HepG2 (cell line): Measurements from ENCODE around the gene TMEM218. TPM values are rescaled to one million over a fixed set of nuclear protein-coding genes. Genes with fewer than 3 reads are reported as not detected.

Source experiments
- BHLHE40 ChIP-seq: IDR thresholded peaks from 2 replicates; pipeline ENCODE4 v1.6.1; 2011; ENCODE audit warnings: low read length, improper control_type of control experiment
- CBX1 ChIP-seq: IDR thresholded peaks from one replicate; pipeline ENCODE4 v1.6.1; 2016; ENCODE audit warnings: antibody characterized with exemption, low read depth
- ELF1 ChIP-seq: sonication (generic); formaldehyde crosslinking; IDR thresholded peaks from 2 replicates; pipeline ENCODE4 v1.4.0; 2020; ENCODE audit warnings: missing genetic modification reagents
- MED13 ChIP-seq: sonication (generic); formaldehyde crosslinking; IDR thresholded peaks from 2 replicates; pipeline ENCODE4 v1.5.0; 2020; ENCODE audit warnings: missing genetic modification reagents
- NFYC ChIP-seq: IDR thresholded peaks from 2 replicates; pipeline ENCODE4 v1.6.1; 2016; ENCODE audit warnings: missing genetic modification reagents, missing compliant biosample characterization
- RORA ChIP-seq: sonication (generic); formaldehyde crosslinking; IDR thresholded peaks from 2 replicates; pipeline ENCODE4 v1.5.0; 2020; ENCODE audit warnings: mild to moderate bottlenecking, missing genetic modification reagents, moderate library complexity
- SP5 ChIP-seq: IDR thresholded peaks from 2 replicates; pipeline ENCODE4 v1.6.1; 2016; ENCODE audit warnings: low read depth, borderline replicate concordance
- TCF7 ChIP-seq: sonication (generic); IDR thresholded peaks from 2 replicates; pipeline ENCODE4 v1.6.1; 2016; ENCODE audit warnings: antibody characterized with exemption, low read depth
- ZFP62 ChIP-seq: sonication (generic); formaldehyde crosslinking; IDR thresholded peaks from 2 replicates; pipeline ENCODE4 v1.4.0; 2020; ENCODE audit warnings: missing genetic modification reagents
- ZFP90 ChIP-seq: sonication (generic); formaldehyde crosslinking; IDR thresholded peaks from 2 replicates; pipeline ENCODE4 v1.8.0; 2022; ENCODE audit warnings: missing genetic modification reagents, mild to moderate bottlenecking, inconsistent platforms, borderline replicate concordance
- ZHX1 ChIP-seq: sonication (generic); formaldehyde crosslinking; IDR thresholded peaks from 2 replicates; pipeline ENCODE4 v1.8.1; 2022; ENCODE audit warnings: low read depth, mild to moderate bottlenecking, missing genetic modification reagents
- ZNF263 ChIP-seq: sonication (generic); formaldehyde crosslinking; IDR thresholded peaks from 2 replicates; pipeline ENCODE4 v1.4.0; 2020; ENCODE audit warnings: missing genetic modification reagents
- ZNF512B ChIP-seq: sonication (generic); formaldehyde crosslinking; IDR thresholded peaks from 2 replicates; pipeline ENCODE4 v1.5.1; 2020; ENCODE audit warnings: missing genetic modification reagents, mild to moderate bottlenecking, borderline replicate concordance
- ZNF724P ChIP-seq: sonication (generic); formaldehyde crosslinking; IDR thresholded peaks from 2 replicates; pipeline ENCODE4 v1.8.0; 2022; ENCODE audit warnings: missing genetic modification reagents, borderline replicate concordance
- ZSCAN5A ChIP-seq: sonication (generic); formaldehyde crosslinking; IDR thresholded peaks from 2 replicates; pipeline ENCODE4 v1.8.0; 2022; ENCODE audit warnings: mild to moderate bottlenecking, missing genetic modification reagents, borderline replicate concordance
- polyA plus RNA-seq, 8 experiments: library from polyadenylated mRNA; depleted of rRNA in 3 of 8; stranded (reverse) in 7 of 8; unstranded in 1 of 8; fragments of >200 nt; fragmentation: Illumina TruSeq in 4 of 8; extraction: Trizol in 4 of 8; gene quantifications; 2 replicates each; pipeline versions ENCODE4 v1.2.1 to v1.2.3, GENCODE V29; 2011 to 2016; ENCODE audit warnings: low read depth in 4 of 8, missing spikeins in 1 of 8, mixed read lengths in 1 of 8; ENCODE audit not compliant: insufficient read depth in 1 of 8
- total RNA-seq, 5 experiments: library from RNA; depleted of rRNA; stranded (reverse); fragments of >200 nt; fragmentation: Illumina TruSeq; extraction: Trizol; gene quantifications; 2 replicates each; pipeline ENCODE4 v1.2.3, GENCODE V29; 2016; ENCODE audit warnings: low read depth in 1 of 5
- TF ChIP-seq, protein P1 (sequence below): sonication (generic); formaldehyde crosslinking; IDR thresholded peaks from 2 replicates; pipeline ENCODE4 v1.4.0; 2020; ENCODE audit warnings: mild to moderate bottlenecking, missing genetic modification reagents
- TF ChIP-seq, protein P2 (sequence below): sonication (generic); formaldehyde crosslinking; IDR thresholded peaks from 2 replicates; pipeline ENCODE4 v1.5.0; 2020; ENCODE audit warnings: mild to moderate bottlenecking, missing genetic modification reagents
- TF ChIP-seq, protein P3 (sequence below): sonication (generic); formaldehyde crosslinking; IDR thresholded peaks from 2 replicates; pipeline ENCODE4 v1.8.1; 2022; ENCODE audit warnings: mild to moderate bottlenecking, missing genetic modification reagents

Gene TMEM218
- total and polyA plus RNA-seq, 2 of the 13 experiments (the other 11 are each of a cell fraction or from before 2014, with no cell fraction given) = 11.8 to 14.0 TPM

DNA sequence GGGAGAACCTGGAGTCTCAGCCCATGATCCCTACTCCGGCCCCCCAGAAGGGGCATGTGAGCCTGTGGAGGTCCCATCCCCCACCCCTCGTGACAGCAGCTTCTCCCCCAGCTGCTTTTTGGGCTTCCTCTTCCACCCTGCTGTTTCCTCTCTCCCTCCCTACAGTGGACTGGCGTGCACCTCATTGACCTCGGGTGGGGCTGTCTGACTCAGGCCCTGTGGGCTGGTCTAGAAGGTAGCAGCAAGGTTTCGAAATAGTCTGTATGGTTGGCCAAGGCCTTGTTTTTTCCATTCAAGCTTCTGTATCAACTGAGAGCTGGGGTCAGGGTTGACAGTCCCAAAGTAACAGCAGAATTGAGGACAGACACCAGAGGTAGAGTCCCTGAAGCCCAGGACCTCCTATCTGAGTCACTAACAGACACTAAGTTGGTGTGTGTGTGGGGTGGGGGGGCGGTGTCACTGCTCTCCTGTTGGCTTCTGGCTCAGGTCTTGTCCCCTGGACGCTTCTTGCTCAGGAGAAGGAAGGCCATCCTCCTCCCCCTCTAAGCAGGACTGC lies 40.6 kb downstream of the TMEM218 start (continued):
- TF ChIP-seq ZSCAN5A = no peak
- TF ChIP-seq, protein P1, sequence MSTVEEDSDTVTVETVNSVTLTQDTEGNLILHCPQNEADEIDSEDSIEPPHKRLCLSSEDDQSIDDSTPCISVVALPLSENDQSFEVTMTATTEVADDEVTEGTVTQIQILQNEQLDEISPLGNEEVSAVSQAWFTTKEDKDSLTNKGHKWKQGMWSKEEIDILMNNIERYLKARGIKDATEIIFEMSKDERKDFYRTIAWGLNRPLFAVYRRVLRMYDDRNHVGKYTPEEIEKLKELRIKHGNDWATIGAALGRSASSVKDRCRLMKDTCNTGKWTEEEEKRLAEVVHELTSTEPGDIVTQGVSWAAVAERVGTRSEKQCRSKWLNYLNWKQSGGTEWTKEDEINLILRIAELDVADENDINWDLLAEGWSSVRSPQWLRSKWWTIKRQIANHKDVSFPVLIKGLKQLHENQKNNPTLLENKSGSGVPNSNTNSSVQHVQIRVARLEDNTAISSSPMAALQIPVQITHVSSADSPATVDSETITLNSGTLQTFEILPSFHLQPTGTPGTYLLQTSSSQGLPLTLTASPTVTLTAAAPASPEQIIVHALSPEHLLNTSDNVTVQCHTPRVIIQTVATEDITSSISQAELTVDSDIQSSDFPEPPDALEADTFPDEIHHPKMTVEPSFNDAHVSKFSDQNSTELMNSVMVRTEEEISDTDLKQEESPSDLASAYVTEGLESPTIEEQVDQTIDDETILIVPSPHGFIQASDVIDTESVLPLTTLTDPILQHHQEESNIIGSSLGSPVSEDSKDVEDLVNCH (CRISPR knock-in tag) = no peak
- no peak for TF ChIP-seq NFYC
- no peak for TF ChIP-seq TCF7
- no peak for TF ChIP-seq ZFP90 (CRISPR knock-in tag)
- no peak for TF ChIP-seq MED13 (CRISPR knock-in tag)
- TF ChIP-seq ZNF263 (CRISPR knock-in tag) = no peak
- peak; percentile 42; the same call in 1 of the 2 replicates for TF ChIP-seq SP5
- no peak for TF ChIP-seq RORA (CRISPR knock-in tag)
- no peak for TF ChIP-seq CBX1
- no peak for TF ChIP-seq ELF1
- TF ChIP-seq ZFP62 = no peak
- no peak for TF ChIP-seq ZHX1
- TF ChIP-seq, protein P2, sequence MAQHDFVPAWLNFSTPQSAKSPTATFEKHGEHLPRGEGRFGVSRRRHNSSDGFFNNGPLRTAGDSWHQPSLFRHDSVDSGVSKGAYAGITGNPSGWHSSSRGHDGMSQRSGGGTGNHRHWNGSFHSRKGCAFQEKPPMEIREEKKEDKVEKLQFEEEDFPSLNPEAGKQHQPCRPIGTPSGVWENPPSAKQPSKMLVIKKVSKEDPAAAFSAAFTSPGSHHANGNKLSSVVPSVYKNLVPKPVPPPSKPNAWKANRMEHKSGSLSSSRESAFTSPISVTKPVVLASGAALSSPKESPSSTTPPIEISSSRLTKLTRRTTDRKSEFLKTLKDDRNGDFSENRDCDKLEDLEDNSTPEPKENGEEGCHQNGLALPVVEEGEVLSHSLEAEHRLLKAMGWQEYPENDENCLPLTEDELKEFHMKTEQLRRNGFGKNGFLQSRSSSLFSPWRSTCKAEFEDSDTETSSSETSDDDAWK (CRISPR knock-in tag) = no peak
- TF ChIP-seq ZNF512B (CRISPR knock-in tag) = no peak
- TF ChIP-seq ZNF724P (CRISPR knock-in tag) = no peak
- TF ChIP-seq BHLHE40 = no peak
- TF ChIP-seq, protein P3, sequence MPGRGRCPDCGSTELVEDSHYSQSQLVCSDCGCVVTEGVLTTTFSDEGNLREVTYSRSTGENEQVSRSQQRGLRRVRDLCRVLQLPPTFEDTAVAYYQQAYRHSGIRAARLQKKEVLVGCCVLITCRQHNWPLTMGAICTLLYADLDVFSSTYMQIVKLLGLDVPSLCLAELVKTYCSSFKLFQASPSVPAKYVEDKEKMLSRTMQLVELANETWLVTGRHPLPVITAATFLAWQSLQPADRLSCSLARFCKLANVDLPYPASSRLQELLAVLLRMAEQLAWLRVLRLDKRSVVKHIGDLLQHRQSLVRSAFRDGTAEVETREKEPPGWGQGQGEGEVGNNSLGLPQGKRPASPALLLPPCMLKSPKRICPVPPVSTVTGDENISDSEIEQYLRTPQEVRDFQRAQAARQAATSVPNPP (CRISPR knock-in tag) = no peak
